Activated T-helper 1 cell treated with anti-CD3 and anti-CD28 coated beads, Interleukin-12 subunit alpha, Interleukin-12 subunit beta, Interleukin-2, Interleukin-4 antibody, amounts not matched to agents 30 ng/mL and 10 ng/mL and 1 ng/mL, durations not matched to agents 14 hours and 24 hours and 36 hours (primary cell): ENCODE measurements around the gene GGA2. TPM values are rescaled to one million over a fixed set of nuclear protein-coding genes. Genes with fewer than 3 reads are reported as not detected.
"Not testable (repeated sequence)": the region's sequence is repeated elsewhere in the genome, so short reads cannot be mapped to it uniquely, and the experiment has no call there.

Experiments
- DNase-seq: peaks from one replicate; pipeline ENCODE4 v3.0.0; 2021; ENCODE audit warnings: low spot score
- H3K27ac Mint-ChIP-seq: one replicate; pipeline ENCODE4 v1.8.0; 2021; ENCODE audit warnings: mild to moderate bottlenecking, mixed read lengths
- H3K27me3 Mint-ChIP-seq: one replicate; pipeline ENCODE4 v1.8.0; 2022; ENCODE audit warnings: mild to moderate bottlenecking, moderate library complexity, mixed read lengths; ENCODE audit not compliant: insufficient read depth
- H3K36me3 Mint-ChIP-seq: one replicate; pipeline ENCODE4 v1.8.0; 2021; ENCODE audit warnings: low read depth, mixed read lengths
- H3K4me1 Mint-ChIP-seq: one replicate; pipeline ENCODE4 v1.8.0; 2021; ENCODE audit warnings: low read depth, mixed read lengths
- H3K4me3 Mint-ChIP-seq: one replicate; pipeline ENCODE4 v1.8.0; 2021; ENCODE audit warnings: mild to moderate bottlenecking, moderate library complexity, mixed read lengths
- H3K9me3 Mint-ChIP-seq: one replicate; pipeline ENCODE4 v1.8.0; 2021; ENCODE audit warnings: mixed read lengths
- intact Hi-C: fragments of 100-400 bp; cut with micrococcal nuclease; formaldehyde crosslinking; loops from one replicate; pipeline ENCODE4 v1.15.1; 2024
- total RNA-seq: library from RNA; stranded (reverse); gene quantifications from 2 replicates; pipeline ENCODE4 v1.2.3, GENCODE V29; 2022

The GGA2 gene, protein sequence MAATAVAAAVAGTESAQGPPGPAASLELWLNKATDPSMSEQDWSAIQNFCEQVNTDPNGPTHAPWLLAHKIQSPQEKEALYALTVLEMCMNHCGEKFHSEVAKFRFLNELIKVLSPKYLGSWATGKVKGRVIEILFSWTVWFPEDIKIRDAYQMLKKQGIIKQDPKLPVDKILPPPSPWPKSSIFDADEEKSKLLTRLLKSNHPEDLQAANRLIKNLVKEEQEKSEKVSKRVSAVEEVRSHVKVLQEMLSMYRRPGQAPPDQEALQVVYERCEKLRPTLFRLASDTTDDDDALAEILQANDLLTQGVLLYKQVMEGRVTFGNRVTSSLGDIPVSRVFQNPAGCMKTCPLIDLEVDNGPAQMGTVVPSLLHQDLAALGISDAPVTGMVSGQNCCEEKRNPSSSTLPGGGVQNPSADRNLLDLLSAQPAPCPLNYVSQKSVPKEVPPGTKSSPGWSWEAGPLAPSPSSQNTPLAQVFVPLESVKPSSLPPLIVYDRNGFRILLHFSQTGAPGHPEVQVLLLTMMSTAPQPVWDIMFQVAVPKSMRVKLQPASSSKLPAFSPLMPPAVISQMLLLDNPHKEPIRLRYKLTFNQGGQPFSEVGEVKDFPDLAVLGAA
- 106 and 112 TPM in 2 replicates for total RNA-seq

DNA sequence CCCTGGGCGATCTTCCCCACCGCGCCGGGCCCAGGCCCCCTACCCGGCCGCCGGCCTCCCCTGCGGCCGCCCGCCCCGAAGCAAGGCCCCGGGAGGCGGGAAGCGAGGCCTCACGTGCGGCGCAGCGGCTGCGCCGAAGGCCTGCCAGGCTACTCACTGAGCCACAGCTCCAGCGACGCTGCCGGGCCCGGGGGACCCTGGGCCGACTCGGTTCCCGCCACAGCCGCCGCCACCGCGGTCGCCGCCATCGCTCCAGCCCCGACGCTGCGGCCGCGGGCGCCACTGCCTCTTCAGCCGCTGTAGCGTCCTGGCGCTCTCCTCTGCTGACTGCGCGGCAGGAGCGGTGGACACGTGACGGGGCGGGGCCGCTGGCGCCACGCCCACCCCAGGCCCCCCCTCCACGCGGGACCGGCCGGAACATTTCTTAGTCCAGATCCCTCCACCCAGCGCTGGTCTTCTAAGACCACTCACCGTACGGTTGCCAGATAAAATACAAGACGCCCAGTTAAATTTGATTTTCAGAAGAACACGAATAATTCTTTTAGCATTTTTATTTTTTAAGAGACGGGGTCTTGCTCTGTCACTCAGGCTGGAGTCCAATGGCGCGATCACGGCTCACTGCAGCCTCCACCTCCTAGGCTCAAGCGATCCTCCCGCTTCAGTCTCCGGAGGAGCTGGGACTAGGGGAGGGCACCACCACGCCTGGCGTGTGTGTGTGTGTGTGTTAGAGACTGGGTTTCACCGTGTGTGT lies at the start of gene GGA2:
Gene GGA2 (minus strand): TSS at position 331 of the 751 bp plus-strand sequence. CDS start 83 bp downstream, at position 248.
- Mint-ChIP-seq H3K27ac (peak within 1 kb of the TSS; percentile 87), H3K4me3 (peak within 1 kb of the TSS; percentile 89), H3K4me1 (peaks cover 50% of the 10 kb centered on the region), H3K27me3 (no peaks in the 10 kb centered on the region), H3K36me3 (peaks cover 22% of the 10 kb centered on the region), H3K9me3 (no peaks in the 10 kb centered on the region)
- DNase-seq = peak; percentile 74
- intact Hi-C loops = loop anchor here (1.0 kb wide), 3 partner anchors 47 to 332 kb away; partner anchors contain the start of genes COG7, EARS2 and UBFD1

DNA sequence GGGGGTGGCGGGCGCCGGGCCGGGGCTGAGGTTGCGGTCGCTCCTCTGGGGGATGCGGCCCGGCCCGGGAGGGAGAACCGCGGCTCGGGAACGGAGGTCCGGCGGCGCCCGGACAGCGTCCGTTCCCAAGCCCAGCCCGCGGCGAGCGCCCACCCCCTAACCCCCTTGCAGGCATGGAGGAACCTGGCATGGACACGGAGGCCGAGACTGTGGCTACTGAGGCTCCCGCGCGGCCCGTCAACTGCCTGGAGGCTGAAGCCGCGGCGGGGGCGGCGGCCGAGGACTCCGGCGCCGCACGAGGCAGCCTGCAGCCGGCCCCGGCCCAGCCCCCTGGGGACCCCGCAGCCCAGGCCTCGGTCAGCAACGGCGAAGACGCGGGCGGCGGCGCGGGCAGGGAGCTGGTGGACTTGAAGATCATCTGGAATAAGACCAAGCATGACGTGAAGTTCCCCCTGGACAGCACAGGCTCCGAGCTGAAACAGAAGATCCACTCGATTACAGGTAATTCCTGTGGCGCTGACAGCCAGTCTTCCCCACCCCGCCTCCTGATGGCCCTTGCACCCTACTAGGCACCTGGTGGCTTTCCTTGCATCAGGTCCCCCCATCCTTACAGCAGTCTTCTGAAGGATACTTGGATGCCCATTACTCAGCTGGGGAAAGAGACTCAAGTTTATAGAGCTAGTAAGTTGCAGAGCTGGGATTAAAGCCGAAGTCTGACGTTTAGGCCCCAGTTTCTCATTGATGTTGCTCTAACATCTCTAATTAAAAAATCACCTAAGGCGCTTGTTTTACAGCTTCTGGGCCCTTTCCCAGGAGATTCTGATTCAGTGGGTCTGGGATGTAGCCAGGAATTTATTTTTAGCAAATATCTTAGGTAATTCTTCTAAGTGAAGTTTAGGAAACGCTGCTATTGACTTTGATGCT lies 47.7 kb upstream of the GGA2 start:
- DNase-seq = peak; percentile 26
- H3K27ac Mint-ChIP-seq = peak overlapping the region; percentile 92

DNA sequence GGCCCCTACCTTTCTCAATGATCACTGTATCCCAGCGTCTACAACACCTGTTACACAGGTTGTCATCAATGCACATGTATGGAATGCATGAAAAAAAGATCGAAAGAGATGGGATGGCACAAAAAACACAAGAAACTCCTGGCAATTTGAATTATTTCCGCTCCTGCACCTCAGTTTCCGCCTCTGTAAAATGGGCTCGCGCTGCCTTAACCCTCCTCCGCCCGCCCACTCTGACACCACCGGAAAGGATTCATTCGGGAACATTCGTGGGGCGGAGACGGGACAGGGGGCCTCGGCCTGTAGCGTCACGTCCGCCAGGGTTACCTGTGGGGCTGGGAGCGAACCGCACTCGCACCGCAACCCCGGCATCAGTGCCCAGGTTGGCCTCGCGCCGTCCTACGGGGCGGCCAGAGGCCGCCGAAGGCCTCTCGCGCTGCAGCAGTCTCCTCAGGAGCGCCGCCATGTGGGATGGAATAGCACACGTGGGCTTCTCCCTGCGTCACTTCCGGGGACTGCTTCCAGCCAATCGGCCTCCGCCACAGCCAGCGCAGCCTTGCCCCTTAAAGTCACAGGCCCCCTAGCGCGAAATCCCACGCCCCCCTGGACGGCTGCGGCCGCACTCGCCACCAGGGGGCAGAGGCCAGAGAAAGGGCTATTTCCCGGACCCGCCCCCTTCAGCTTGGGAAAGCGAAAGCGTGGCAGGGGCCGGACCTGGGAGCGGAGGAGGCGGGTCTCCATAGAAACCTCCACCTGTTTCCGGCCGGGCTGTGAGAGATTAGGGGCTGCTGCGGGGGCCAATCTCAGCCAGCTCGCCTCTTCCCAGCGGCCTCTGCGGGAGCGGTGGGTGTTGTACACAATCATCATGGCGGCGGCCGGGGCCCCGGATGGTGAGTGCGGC lies 46.8 kb upstream of the GGA2 start, which contains the start of the genes EARS2 and UBFD1:
Gene EARS2 (minus strand): TSS at position 470 of the 898 bp plus-strand sequence. CDS start 7 bp downstream, at position 463.
Gene UBFD1 (plus strand): TSS at position 847 of the 898 bp plus-strand sequence. CDS start 16 bp downstream, at position 863.
- Mint-ChIP-seq H3K9me3 (no peaks in the 10 kb centered on the region), H3K36me3 (peaks cover 26% of the 10 kb centered on the region), H3K4me1 (peaks cover 44% of the 10 kb centered on the region), H3K27me3 (peaks cover 4% of the 10 kb centered on the region), H3K4me3 (peak within 1 kb of the TSS; percentile 95), H3K27ac (peak within 1 kb of the TSS; percentile 92)
- intact Hi-C loops = loop anchor here (1.0 to 5.0 kb wide), 11 partner anchors 39 to 1960 kb away; partner anchors contain the start of genes COG7, DCTN5, GGA2 and METTL9
- DNase-seq = peak; percentile 96

More for the DNA sequence above, 47.7 kb upstream of the GGA2 start:
- Mint-ChIP-seq H3K9me3 (no peaks in the 10 kb centered on the region), H3K4me3 (peak overlapping the region; percentile 95), H3K27me3 (peaks cover 4% of the 10 kb centered on the region), H3K4me1 (peaks cover 44% of the 10 kb centered on the region), H3K36me3 (peaks cover 32% of the 10 kb centered on the region)
- intact Hi-C loops = loop anchor here (1.0 to 5.0 kb wide), 11 partner anchors 38 to 1961 kb away; partner anchors contain the start of genes COG7, DCTN5, GGA2 and METTL9

DNA sequence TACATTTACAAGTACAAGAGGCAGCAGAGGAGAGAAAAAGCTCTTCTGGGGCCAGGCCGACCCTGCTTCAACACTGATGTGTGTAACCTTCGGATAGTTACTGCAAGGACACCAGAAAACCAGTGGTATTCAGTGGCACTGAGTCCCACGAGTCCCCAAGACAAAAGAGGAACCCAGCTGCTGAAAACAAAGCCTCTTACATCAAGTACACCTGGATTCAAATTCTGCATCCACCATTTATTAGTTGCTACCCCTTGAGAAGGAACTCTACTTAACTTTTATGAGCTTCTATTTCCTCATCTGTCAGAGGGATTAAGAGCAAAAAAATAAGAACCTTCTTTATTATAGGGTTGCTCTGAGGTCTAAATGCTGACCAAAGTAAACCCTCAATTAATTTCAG lies 44.2 kb upstream of the GGA2 start:
- Mint-ChIP-seq H3K4me3 (no peak overlapping the region), H3K4me1 (peaks cover 34% of the 10 kb centered on the region), H3K27me3 (peaks cover 4% of the 10 kb centered on the region), H3K27ac (no peak overlapping the region), H3K36me3 (peaks cover 19% of the 10 kb centered on the region), H3K9me3 (no peaks in the 10 kb centered on the region)
- intact Hi-C loops = no loop called here
- no peak for DNase-seq

DNA sequence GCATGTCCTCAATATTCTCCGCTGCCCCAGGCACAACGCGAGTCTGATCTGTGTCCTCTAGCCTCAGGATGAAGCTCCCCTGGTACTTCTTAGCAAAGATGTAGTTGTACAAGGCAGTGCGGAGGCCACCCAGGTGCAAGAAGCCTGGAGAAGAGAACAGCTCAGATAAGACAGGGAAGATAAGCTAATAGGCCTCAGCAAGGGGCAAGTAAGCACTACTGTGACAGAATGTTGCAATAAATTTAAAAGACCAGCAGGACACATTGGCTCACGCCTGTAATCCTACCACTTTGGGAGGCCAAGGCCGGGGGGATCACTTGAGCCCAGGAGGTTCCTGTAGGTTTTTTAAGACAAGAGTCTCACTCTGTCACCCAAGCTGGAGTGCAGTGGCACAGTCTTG lies 41.9 kb upstream of the GGA2 start:
- Mint-ChIP-seq H3K27me3 (no peaks in the 10 kb centered on the region), H3K4me1 (peaks cover 23% of the 10 kb centered on the region), H3K27ac (no peak overlapping the region), H3K9me3 (no peaks in the 10 kb centered on the region), H3K4me3 (no peak overlapping the region), H3K36me3 (peaks cover 27% of the 10 kb centered on the region)
- intact Hi-C loops = no loop called here
- DNase-seq = no peak

DNA sequence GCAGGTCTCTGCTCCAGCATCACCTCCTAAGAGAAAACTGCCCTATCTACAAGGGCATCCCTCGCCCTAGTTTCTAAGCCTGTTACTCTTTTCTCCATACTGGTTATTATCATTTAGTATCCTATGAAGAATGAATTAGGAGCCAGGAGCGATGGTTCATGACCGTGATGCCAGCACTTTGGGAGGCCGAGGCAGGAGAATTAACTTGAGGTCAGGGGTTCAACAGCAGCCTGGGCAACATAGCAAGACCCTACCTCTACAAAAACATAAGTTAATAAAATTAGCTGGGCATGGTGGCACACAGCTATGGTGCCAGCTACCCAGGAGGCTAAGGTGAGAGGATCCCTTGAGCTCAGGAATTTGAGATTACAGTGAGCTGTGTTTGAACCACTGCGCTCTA lies 39.6 kb upstream of the GGA2 start:
- no peaks in the 10 kb centered on the region for H3K9me3 Mint-ChIP-seq
- no peak for DNase-seq
- intact Hi-C loops = no loop called here
- no peaks in the 10 kb centered on the region for H3K27me3 Mint-ChIP-seq
- H3K4me3 Mint-ChIP-seq = no peak overlapping the region
- H3K4me1 Mint-ChIP-seq = peaks cover 9% of the 10 kb centered on the region
- H3K36me3 Mint-ChIP-seq = peaks cover 27% of the 10 kb centered on the region
- H3K27ac Mint-ChIP-seq = no peak overlapping the region

DNA sequence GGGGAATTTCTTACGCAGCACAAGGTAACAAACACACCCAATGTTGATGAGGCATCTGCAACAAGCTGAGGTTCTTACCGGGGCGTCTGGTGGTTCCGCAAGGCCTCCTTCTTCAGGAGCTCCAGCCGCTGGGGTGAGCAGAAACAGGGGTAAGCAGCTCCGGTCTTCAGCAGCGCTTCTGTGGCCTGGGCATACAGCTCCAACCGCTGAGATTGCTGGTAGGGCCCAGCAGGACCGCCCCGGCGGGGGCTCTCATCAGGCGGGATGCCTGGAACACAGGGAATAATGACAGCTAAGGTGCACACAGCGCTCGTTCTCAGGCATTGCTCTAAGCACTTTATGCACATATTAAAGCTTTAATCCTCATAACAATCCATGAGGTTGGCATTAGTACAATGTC lies 34.1 kb upstream of the GGA2 start:
- intact Hi-C loops = no loop called here
- Mint-ChIP-seq H3K27me3 (no peaks in the 10 kb centered on the region), H3K36me3 (peaks cover 20% of the 10 kb centered on the region), H3K27ac (no peak overlapping the region), H3K4me3 (no peak overlapping the region), H3K4me1 (no peaks in the 10 kb centered on the region), H3K9me3 (no peaks in the 10 kb centered on the region)
- DNase-seq = no peak

DNA sequence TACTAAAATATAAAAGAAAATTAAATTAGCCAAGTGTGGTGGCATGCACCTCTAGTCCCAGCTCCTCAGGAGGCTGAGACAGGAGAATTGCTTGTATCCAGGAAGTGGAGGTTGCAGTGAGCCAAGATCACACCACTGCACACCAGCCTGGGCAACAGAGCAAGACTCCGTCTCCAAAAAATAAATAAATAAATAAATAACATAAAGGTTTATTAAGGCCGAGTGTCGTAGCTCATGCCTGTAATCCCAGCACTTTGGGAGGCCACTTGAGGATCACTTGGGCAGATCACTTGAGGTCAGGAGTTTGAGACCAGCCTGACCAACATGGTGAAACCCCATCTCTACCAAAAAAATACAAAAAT lies 30.5 kb upstream of the GGA2 start:
- H3K4me1 Mint-ChIP-seq, H3K9me3 Mint-ChIP-seq, H3K4me3 Mint-ChIP-seq, H3K27me3 Mint-ChIP-seq, H3K27ac Mint-ChIP-seq, DNase-seq, intact Hi-C loops: not testable (repeated sequence)
- peaks cover 10% of the 10 kb centered on the region for H3K36me3 Mint-ChIP-seq

DNA sequence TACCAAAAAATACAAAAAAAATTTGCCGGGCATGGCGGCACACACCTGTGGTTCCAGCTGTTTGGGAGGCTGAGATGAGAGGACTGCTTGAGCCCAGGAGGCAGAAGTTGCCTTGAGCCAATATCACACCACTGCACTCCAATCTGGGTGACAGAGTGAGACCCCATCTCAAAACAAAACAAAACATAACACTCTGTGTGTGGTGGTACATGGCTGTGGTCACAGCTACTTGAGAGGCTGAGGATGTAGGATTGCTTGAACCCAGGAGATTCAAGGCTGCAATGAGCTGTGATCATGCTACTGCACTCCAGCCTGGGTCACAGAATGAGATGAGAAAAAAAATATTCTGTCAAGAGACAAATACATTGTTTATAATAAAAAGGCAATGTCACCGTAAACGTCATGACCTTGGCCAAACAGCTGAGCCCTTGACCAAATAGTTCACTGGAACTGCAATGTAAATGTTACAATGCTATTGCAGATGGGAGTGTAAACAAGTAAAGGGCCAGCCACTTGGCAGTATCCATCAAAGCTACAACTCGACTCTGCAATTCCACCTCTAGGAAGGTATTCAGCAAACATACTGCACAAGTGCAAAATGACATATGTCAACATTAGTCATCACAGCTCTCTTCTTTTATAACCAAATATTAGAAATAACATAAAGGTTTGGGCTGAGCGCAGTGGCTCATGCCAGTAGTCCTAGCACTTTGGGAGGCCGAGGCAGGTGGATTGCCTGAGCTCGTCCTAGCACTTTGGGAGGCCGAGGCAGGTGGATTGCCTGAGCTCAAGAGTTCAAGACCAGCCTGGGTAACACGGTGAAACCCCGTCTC lies 29.9 kb upstream of the GGA2 start:
- Mint-ChIP-seq H3K9me3 (no peaks in the 10 kb centered on the region), H3K4me3 (no peak overlapping the region), H3K4me1 (no peaks in the 10 kb centered on the region), H3K36me3 (peaks cover 10% of the 10 kb centered on the region), H3K27ac (no peak overlapping the region), H3K27me3 (no peaks in the 10 kb centered on the region)
- DNase-seq = no peak
- intact Hi-C loops = no loop called here

DNA sequence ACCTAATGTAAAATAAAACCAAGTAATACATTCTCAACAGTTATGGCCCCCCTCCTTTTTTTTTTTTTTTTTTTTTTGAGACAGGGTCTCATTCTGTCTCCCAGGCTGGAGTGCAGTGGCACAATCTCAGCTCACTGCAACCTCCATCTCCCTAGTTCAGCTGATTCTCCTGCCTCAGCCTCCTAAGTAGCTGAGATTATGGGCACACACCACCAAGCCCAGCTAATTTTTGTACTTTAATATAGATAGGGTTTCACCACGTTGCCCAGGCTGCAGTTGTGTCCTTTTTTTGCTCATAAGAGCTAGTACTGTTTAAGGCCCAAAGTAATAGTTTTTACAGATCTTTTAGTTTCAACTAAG lies 28.6 kb upstream of the GGA2 start:
- Mint-ChIP-seq H3K9me3 (no peaks in the 10 kb centered on the region), H3K4me3 (no peak overlapping the region), H3K27me3 (no peaks in the 10 kb centered on the region), H3K36me3 (peaks cover 15% of the 10 kb centered on the region), H3K27ac (no peak overlapping the region), H3K4me1 (no peaks in the 10 kb centered on the region)
- intact Hi-C loops = no loop called here
- no peak for DNase-seq

DNA sequence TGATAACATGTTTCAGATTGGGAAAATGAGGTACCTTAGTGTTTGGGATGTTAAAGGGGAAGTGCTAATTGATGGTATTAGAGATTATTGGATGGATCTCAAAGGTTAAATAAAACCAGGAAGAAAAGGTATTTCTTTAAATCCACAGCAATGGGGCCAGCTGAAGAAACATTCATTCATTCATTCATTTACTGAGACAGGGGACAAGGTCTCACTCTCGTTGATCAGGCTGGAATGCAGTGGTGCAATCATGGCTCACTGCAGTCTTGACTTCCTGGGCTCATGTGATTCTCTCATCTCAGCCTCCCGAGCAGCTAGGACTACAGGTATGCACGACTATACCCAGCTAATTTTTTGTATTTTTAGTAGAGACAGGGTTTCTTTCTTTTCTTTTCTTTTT lies 27.1 kb upstream of the GGA2 start:
- Mint-ChIP-seq H3K9me3 (no peaks in the 10 kb centered on the region), H3K4me3 (no peak overlapping the region)

More for the DNA sequence above, 27.1 kb upstream of the GGA2 start:
- Mint-ChIP-seq H3K36me3 (peaks cover 15% of the 10 kb centered on the region), H3K27me3 (no peaks in the 10 kb centered on the region), H3K4me1 (no peaks in the 10 kb centered on the region), H3K27ac (no peak overlapping the region)
- intact Hi-C loops = no loop called here
- no peak for DNase-seq
